ENCODE results near the gene PNPLA7. TPM values are rescaled to one million over a fixed set of nuclear protein-coding genes. Genes with fewer than 3 reads are reported as not detected.

PNPLA7 gene
- total RNA-seq, 2 experiments from 2014 or later = 2.6 to 3.4 TPM

DNA sequence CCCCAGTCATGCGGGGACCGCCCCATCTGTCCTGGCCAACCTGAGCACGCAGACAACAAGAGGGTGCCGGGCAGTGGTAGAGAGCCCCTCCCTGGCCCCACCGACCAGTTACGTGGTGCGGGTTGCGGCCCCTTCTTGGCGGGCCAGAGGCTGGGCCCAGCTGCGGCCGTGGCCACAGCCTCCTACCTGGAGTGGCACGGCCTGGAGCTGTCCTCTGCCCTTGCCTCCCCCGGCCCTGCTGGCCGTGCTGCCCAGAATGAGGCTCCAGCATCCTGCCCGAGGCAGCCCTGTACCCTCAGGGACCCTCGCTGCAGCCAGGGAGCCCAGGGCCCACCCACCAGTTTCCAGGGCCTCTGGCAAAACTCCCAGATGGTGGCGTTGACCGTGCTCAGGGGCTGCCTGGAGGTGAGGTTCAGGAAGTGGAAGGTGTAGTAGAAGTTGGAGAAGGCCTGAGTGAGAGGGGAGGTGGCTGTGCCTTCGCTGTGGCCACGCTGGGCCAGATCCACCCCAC is 114.8 kb downstream of the PNPLA7 start:
- ChIA-PET POLR2A (no interaction called here), CTCF (no interaction called here)

DNA sequence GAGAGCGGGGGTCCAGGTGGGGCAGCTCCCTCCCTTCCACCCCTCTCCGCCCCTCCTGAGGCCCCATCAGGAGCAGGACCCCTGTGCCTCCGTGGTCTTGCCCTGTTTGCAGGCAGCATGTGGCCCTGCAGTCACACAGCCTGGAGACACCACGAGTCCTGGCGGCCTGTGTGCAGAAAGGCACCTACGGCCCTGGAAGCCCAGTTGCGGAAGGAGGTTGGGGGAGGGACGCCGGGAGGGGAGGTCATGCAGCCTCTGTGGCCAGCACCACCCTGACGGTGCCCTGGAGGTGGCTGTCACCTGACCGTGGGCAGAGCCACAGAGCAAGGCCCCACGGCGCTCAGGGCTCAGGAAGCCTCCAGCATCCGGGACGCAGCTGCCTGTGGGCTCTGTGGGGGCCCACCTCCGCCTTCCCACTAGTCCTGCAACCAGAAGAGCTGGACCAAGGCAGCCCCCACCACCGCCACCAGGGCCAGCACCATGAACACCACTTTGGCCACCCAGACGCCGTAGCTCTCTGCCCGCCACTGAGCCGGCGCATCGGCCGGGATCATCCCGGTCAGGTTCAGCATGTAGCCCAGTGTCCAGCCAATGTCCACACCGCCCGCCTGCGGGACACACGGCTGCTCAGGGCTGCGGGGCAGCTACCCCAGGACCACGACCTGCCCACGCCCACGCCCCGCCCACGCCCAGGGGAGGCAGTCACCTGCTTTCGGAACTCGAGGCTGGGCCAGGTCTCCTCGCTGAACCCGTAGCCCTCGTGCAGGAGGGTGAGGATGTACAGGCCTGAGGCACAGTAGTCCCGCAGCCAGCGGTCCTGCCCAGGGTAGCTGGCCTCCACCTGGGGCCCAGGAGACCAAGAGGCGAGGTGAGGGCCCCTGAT is 115.5 kb downstream of the PNPLA7 start:
- POLR2A ChIA-PET = no interaction called here
- CTCF ChIA-PET = no interaction called here

DNA sequence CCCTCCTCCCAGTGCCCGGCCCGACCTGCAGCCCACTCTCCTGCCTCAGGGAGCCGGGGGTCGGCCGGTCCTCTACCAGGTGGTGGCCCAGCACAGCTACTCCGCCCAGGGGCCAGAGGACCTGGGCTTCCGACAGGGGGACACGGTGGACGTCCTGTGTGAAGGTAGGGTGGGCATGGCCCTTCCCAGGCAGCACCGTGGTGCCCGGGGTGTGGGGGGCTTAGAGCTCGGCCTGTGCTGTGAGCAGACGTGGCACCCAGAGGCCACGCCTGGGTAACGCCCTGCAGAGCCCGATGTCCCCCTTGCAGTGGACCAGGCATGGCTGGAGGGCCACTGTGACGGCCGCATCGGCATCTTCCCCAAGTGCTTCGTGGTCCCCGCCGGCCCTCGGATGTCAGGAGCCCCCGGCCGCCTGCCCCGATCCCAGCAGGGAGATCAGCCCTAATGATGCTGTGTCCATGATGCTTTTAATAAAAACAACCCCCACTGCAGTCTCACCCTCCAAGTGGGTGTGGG is 116.2 kb downstream of the PNPLA7 start:
- POLR2A ChIA-PET = no interaction called here
- CTCF ChIA-PET = no interaction called here

DNA sequence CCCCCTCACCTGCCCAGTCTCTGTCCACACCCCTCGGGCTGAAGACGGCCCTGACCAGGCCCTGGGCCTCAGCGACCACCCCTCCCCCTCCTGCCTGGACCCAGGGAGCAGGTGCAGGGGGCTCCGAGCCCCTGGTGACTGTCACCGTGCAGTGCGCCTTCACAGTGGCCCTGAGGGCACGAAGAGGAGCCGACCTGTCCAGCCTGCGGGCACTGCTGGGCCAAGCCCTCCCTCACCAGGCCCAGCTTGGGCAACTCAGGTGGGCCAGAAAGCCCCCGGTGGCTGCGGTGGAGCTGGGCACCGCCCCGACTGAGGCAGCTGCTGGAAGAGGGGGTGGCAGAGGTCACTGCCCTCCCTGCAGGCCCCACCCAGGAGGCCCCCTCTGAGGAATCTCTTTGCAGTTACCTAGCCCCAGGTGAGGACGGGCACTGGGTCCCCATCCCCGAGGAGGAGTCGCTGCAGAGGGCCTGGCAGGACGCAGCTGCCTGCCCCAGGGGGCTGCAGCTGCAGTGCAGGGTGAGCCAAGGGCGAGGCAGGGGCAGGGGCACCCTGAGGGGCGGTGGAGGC is 116.8 kb downstream of the PNPLA7 start:
- ChIA-PET CTCF (interaction anchor here (1.1 kb wide), 1 partner anchor 10 kb away, joined by 4 read pairs; the partner anchor contains the start of genes EXD3 and NOXA1), POLR2A (no interaction called here)

DNA sequence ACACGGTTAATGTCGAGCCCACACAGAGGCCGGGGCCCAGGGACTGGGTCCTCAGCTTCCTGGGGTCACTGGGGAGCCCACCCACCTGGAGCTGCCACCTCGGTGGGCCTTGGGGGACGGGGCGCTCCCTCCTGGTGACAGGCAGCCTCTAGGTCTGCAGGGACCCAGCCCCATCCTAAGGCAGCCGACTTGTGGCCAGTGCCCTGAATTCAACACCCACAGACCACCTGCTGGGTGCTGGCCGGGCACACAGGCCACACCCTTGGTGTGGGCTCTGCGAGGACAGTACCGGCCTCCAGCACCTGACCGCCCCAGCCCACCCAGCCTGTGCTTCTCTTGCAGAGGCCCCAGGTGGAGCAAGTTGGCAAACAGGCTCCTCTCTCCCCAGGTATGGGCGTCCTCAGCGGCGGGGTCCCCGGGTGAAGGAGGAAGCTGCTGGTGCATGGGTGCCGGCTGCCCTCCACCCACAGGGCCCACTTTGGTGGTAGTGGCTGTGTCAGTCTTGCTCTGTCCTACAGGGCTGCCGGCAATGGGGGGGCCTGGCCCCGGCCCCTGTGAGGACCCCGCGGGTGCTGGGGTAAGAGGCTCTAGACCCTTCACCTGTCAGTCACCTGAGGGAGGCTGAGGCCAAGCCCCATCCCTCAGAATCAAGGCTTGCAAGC is 117.4 kb downstream of the PNPLA7 start:
- ChIA-PET POLR2A (no interaction called here), CTCF (interaction anchor here (0.6 to 1.1 kb wide), 2 partner anchors 9 to 10 kb away, joined by 3 to 4 read pairs; partner anchors contain the start of genes EXD3 and NOXA1)

DNA sequence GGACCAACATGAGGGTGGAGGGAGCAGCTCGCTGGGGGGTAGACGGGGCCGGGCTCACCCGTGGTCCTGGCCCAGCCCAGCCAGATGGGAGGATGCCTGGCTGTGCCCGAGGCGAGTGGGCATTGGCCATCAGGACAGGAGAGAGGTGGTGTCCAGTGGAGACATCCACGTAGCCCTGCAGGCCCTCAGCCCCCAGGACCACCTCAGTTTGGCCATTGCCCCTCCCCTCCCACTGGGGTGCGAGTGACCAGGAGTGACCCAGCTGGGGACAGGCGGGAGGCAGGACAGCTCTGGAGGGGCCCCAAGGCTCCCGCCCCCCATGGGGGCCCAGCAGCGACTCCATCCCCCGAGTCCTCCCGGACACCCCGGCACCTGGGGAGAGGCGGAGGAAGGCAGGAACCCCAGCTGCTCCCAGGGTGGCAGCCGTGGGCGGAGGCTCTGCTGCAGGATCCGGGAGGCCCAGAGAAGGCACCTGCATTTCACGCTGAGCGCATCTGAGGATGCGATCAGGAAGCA is 118.7 kb downstream of the PNPLA7 start:
- CTCF ChIA-PET = interaction anchor here (0.6 to 1.2 kb wide), 2 partner anchors 12 to 13 kb away, joined by 3 to 5 read pairs; no protein-coding TSS in a partner anchor
- POLR2A ChIA-PET = no interaction called here

DNA sequence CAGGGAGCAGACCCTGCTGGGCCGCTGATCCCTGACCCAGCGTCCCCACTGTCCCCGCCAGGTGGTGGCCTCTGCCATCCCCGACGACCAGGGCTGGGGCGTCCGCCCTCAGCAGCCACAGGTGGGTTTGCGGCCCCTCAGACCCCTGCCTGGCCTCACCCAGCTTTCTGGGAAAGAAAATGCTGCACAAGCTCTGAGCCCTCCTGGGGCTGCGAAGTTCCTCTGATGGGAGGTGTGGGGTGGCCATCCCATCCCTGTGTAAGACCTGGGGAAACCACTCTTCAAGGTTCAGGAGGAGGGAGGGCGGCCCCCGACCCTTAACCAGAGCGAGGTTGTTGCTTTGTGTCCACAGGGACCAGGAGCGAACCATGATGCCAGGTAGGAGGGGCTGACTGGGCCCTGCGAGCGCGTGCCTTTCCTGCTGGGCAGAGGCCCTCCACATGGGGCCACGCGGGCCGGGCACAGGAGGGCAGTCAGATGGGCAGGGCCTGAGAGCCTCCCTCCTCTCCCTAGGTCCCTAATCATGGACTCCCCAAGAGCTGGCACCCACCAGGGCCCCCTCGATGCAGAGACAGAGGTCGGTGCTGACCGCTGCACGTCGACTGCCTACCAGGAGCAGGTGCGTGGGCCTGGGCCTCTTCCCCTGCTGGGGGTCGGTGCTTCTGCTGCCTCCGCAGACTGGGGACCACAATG is 119.3 kb downstream of the PNPLA7 start:
- POLR2A ChIA-PET = no interaction called here
- CTCF ChIA-PET = interaction anchor here (1.2 kb wide), 1 partner anchor 14 kb away, joined by 5 read pairs; no protein-coding TSS in a partner anchor

DNA sequence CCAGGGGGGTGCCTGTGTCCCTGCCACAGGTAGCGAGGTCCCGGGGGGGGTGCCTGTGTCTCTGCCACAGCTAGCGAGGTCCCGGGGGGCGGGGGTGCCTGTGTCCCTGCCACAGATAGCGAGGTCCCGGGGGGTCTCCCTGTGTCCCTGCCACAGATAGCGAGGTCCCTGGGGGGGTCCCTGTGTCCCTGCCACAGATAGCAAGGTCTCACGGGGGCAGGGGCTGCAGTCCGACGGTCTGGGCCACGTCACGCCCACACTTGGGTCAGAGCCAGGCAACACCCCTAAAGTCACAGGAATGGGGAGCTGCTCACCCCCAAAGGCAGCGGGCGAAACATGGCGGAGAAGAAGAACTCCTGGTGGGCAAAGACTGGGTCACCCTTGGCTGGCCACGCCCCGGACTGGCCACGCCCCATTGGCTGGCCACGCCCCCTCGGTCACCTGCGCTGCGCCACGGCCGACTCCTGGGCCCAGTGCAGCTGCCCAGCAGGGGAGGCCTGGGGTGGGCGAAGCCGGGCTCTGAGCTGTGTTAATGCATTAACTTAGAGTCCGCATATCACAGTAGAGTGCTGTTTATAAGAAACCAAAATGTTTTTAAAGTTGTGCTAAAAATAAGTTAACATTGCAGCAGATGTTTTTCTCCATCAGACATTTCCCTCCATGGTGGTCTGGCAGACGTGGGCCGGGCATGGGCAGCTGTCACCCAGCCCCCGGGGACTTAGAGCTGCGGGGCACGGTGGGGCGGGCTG is 120.1 kb downstream of the PNPLA7 start:
- POLR2A ChIA-PET = no interaction called here

DNA sequence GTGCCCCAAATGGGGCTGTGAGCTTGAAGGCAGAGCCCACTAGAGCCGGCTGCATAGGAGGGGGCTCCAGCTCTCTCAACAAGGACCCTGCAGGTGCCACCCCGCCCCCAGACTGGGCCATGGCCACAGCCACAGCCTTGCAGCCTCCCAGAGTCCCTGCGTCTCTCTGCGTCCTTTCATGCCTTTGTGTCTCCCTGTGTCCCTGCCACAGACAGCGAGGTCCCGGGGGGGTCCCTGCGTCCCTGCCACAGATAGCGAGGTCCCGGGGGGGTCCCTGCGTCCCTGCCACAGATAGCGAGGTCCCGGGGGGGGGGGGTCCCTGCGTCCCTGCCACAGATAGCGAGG is 120.7 kb downstream of the PNPLA7 start:
- CTCF ChIA-PET = no interaction called here
- POLR2A ChIA-PET = no interaction called here

More for the DNA sequence above, 120.1 kb downstream of the PNPLA7 start:
- CTCF ChIA-PET = interaction anchor here (0.6 to 1.2 kb wide), 2 partner anchors 14 to 137 kb away, joined by 4 to 5 read pairs; no protein-coding TSS in a partner anchor

DNA sequence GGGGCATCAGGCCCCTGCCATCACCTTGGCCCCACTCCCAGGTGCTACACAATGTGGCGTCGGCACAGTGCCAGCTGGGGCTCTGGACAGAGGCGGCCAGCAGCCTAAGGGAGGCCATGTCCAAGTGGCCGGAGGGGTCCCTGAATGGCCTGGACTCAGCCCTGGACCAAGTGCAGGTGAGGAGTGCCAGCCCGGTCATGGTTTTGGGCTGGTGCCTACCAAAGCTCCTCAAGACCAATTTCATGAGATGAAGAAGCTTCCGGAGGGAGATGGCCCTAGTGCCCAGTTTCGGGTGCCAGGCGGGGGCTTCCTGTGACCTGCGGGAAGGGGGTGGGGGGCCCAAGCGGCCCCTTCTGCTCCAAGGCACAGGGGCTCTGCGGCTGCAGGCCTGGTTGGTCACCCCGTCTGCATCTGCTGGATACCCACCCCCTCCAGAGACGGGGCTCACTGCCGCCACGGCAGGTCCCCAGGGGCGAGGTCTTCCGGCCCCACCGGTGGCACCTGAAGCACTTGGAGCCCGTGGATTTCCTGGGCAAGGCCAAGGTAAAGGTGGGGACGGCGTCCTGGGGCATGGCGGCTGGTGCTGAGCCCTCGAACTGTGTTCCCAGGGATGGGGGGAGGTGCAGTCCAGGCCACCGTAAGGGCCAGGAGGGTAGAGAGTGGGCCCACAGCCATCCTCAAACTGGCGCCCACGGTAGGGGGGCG is 121.2 kb downstream of the PNPLA7 start:
- CTCF ChIA-PET = no interaction called here
- POLR2A ChIA-PET = no interaction called here

DNA sequence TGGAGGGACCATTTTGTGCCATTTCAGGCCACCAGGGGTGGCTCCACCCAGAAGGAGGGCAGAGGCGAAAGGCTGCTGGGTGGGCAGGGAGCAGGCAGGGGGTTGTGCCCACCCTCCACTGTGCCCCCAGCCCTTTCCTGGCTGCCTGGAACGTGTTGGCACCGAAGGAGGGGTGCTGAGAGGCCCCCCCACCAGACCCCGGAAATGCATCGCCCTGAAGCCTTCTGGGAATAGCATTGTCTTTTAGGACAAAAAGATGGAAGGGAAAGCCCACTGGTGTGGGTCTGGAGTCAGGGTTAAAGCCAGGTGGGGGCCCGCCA is 121.9 kb downstream of the PNPLA7 start:
- ChIA-PET POLR2A (no interaction called here), CTCF (interaction anchor here (1.6 kb wide), 1 partner anchor 17 kb away, joined by 6 read pairs; no protein-coding TSS in a partner anchor)

DNA sequence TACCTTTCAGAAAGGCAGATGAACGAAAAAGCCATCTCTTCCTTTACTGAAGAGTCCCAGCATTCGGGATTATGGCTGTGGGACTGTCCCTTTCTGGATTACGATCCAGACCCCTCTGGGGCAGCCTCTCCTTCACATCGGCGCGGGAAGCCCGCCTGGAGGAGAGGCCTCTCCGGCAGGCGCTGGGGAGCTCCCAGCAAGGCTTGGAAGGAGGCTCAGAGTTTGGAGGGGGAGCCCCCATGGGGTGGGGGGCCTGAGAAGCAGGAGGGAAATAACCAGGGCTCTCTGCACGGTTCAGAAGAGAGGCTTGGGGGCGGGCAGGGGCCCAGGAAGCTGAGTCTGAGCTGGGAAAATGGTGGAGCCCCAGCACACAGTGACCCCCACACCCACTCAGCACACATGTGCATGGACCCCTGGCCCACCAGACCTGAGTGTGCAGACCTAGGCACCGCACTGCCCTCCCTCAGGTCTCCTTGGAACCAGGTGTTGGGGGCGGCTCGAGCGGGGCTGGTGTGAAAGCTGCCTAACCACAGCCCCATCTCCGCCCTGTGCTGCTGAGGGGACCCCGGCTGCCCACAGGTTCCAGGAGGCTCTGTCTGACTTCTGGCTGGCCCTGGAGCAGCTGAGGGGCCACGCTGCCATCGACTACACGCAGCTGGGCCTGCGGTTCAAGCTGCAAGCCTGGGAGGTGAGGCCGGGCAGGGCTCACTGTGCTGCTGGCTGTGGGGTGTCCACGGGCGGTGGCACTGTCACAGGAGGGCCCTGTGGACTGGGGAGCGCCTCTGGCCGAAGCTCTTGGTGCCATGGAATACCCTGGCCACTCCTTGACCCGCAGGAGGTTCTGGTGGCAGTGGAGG is 122.5 kb downstream of the PNPLA7 start:
- CTCF ChIA-PET = interaction anchor here (1.6 kb wide), 1 partner anchor 17 kb away, joined by 6 read pairs; no protein-coding TSS in a partner anchor
- POLR2A ChIA-PET = no interaction called here

DNA sequence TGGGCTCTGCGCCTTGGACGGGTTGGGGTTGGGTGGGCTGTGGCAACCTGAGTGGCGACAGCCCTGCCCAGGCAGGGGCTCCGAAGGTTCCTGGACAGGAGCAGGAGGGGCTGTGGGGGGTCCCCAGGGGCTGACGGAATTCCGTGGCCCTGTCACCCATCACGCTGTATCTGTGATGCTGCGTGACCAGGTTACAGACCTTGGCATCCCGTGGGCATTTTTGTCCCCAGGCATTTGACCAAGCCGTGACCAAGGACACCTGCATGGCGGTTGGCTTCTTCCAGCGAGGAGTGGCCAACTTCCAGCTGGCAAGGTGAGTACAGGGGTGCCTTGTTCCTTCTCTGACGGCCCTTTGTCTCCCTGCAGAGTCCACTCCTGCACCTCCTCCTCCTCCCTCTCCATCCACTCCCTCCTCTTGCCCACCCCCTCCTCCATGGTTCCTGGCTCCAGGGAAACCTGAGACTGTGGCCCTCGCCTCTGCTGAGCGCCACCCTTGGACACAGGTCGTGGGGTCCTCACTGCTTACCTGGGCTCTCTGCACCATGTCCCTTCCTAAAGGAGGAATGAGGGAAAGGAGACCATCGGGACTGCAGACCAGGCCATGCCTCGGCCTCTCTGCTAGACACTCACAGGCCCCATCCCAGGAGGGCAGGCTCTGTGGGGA is 124.1 kb downstream of the PNPLA7 start:
- ChIA-PET POLR2A (no interaction called here), CTCF (no interaction called here)

DNA sequence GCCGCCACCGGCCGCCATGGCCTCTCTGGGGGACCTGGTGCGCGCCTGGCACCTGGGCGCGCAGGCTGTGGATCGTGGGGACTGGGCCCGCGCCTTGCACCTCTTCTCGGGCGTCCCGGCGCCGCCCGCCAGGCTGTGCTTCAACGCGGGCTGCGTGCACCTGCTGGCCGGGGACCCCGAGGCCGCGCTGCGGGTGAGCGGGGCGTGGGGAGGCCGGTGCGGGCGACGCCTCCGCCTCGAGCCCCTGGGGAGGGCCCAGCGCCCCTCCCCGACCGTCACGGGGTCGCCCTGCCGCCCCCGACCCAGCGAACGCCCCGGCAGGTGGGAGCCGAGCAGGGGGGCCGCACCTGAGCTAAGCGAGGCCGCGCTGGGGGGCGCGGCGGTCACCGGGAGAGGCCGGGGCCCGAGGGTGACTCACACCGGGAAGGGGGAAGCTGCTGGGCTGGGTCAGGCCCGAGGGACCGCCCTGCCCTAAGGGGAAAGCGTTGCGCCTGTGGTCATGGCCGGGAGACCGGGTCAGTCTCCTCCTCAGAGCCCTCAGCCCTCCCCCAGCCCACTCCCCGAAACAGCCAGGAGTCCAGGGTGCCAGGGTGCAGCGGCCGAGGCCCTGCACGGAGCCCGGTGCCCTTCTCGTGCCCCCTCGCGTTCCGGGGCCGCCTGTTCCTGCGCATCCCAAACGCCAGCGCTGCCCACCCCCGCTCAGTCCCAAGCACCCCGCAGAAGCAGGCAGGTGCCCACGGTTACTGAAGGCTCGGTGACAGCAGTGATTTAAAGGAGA is 126.5 kb downstream of the PNPLA7 start:
- ChIA-PET POLR2A (interaction anchor here (1.0 to 1.5 kb wide), 3 partner anchors 18 to 38 kb away, joined by 3 to 7 read pairs (median 3); partner anchors contain the start of genes ENTPD8 and NSMF), CTCF (interaction anchor here (0.6 to 3.2 kb wide), 16 partner anchors 9 to 355 kb away, joined by 3 to 25 read pairs (median 4); partner anchors contain the start of genes ENTPD8 and NRARP)
